GM18858 (cell line): ENCODE measurements around the gene KCNA1.

Experiments
- ATAC-seq: cut with Tn5 transposase; IDR thresholded peaks from one replicate; pipeline ENCODE4 v1.9.1; 2021; ENCODE audit not compliant: unreplicated experiment

KCNA1 gene

GRCh38 chr12:4958697-4959375, 49.1 kb downstream of the KCNA1 start:
- no peak for ATAC-seq

GRCh38 chr12:4959381-4959780, 49.7 kb downstream of the KCNA1 start:
- ATAC-seq, result no peak

GRCh38 chr12:4960030-4960429, 50.3 kb downstream of the KCNA1 start:
- no peak for ATAC-seq

GRCh38 chr12:4960547-4960946, 50.8 kb downstream of the KCNA1 start:
- no peak for ATAC-seq

- ATAC-seq, result no peak
Observed at GRCh38 chr12:4961311-4961710, 51.6 kb downstream of the KCNA1 start.

GRCh38 chr12:4962539-4963486, 53.1 kb downstream of the KCNA1 start:
- ATAC-seq, result no peak
